ENCODE results near the gene CRYGN.

The CRYGN gene

DNA sequence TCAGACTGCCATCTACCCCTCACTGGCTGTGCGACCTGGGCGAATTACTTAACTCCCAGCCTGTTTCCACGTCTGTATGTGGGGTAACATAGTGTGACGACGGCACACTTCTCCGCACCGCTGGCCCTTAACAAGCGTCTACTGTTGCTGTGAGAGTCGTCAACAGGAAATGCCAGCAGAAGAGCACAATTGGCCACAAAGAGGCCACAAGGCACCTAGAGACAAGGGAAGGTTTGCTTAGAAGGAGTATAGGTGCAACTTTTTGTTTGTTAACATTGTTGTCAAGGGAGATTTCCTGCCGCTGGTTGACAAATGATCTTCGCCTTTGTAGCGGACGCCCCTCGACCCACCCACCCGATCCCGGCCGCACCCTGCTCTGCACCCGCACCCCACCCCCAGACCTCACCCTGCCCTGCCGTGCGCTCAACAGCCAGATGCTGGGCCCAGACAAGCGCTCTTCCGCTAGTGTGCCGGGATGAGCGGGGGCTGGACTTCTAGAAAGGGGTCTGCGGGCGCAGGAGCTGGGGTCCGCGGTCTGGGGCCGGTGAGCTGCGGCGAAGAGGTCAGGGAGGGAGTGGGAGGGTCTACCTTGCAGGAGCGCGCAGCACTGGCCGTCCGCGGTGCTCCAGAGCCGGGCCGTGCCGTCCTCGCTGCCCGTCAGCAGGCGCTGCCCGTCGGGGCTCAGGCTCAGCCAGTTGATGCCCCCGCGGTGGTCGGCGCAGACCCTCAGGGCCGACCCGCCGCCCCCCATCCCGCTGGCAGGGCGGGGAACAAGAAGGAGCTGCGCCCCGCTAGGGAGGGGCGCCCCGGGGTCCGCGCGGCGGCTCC lies 30.9 kb downstream of the CRYGN start:
- no peak for DNase-seq (ENCODE audit: extremely low read depth in 1 of 2, low read depth in 1 of 2)

DNA sequence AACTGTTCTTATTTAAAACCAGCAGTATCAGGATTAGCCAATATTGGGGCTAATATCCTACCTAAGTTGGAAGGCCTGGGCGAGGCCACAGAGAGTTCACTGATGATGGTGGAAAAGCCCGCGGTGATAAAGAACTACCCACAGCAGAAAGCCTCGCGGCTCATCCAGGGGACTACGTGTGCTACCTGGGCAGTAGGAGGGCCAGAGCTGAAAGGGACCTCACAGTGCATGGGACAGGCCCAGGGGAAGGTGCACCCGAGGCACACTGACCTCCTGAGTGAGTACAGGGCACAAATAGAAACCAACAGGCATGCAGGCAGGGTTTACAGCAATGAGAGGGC lies 31.5 kb downstream of the CRYGN start:
- DNase-seq (ENCODE audit: extremely low read depth in 1 of 2, low read depth in 1 of 2) = no peak

DNA sequence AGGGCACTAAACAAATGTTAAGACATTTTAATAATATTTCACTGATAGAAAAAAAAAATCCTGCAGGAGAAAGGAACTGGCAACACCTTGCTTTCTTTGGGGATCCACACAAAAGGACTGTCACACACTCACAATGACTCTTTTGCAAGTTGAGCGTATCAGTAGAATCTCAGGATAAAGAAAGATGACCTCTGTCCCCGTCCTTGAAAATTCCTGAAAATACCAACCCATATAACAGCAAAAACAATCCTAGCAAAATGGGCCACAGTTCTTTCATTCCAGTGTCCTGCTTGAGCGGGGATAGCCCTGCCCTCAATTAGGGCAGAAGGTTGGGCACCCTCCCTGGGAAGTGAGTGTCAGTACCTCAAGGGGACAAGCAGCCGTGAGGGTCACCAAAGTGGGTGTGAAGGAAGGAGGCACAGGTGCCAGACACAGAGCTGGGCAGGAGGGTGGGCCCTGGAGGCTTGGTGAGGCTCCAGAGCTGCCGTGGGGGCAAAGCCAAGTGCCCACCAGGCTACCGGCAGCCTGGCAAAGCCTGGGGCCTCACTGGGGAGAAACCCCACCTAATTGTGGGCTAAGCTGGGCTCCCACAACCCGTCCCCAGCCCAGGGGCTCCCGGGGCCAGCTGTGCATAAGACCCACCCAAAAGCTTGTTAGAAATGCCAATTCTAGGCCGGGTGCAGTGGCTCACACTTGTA lies 32.9 kb downstream of the CRYGN start:
- no peak for DNase-seq (ENCODE audit: extremely low read depth in 1 of 2, low read depth in 1 of 2)

DNA sequence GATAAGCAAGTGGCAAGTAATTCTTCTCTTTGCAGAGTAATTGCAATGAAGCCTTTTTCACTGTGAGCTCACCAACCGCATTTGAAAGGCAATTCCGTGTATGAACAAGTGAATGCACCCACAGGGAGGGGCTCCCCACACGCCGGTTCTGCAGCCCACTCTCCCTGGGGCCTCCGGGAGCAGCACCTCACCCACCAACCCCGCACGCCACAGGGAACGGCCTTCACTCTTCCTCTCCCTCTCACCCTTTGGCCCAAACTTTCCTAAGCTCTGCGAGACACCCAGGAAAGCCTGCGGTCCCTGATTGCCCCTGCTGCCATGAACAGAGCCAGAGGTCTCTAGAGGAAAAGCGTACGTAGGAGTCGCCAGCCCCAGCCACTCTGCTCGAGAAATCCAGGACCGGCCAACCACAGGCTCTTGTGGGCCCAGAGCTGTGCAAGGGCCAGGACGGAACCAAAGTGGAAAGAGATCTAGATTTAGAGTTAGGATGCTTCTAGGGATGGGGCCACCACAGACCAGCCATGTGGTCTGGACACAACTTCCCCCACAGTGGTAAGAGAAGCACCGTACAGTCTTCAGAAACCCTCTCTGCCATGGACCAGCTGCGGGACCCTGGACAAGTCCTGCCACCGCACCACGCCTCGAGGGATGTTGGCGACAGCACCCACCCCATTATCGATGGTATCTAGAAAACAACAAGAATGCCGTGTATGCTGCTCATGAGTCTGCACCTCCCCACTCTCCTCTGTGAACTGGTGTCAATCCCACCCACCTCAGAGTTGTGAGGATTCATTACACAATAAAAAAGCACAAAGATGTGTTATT lies 33.7 kb downstream of the CRYGN start:
- no peak for DNase-seq (ENCODE audit: extremely low read depth in 1 of 2, low read depth in 1 of 2)

DNA sequence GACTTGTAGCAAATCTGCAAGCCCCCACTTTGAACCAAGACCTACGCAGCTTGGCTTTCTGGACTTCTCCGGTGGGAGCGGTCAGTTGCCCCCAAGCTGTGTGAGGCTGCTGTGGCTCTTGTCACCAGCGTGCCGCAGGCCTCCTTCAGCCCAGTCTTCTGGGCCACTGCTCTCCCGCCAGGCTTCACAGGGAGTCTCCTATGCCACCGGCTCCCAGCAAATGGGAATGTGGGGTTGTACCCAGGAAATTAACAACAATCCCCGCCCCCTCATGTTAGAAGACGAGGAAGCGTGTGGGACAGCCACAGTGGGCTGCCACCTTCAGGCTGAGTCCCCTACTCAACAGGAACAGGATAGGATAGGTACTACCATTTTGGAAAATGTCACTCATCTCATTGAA lies 34.4 kb downstream of the CRYGN start:
- DNase-seq (ENCODE audit: extremely low read depth in 1 of 2, low read depth in 1 of 2) = no peak

DNA sequence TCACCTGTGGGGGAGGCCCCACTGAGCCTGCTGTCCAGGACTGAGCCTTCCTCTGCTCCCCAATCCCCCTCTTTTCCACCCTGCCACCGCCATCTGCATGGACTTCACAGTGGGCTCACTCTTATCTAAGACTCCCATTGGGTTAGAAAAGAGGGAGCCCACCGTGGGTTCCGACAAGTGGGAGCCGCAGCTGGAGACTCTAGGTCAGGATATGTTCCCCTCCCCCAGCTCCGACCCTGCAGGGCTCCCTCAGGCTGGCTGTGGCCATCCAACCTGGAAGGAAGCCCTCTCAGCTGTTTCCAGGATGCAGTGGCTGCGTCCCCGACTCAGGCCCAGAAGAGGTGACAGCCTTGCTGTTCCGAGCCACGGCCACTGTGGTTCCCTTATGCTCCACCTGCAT lies 34.9 kb downstream of the CRYGN start:
- DNase-seq (ENCODE audit: extremely low read depth in 1 of 2, low read depth in 1 of 2) = no peak

DNA sequence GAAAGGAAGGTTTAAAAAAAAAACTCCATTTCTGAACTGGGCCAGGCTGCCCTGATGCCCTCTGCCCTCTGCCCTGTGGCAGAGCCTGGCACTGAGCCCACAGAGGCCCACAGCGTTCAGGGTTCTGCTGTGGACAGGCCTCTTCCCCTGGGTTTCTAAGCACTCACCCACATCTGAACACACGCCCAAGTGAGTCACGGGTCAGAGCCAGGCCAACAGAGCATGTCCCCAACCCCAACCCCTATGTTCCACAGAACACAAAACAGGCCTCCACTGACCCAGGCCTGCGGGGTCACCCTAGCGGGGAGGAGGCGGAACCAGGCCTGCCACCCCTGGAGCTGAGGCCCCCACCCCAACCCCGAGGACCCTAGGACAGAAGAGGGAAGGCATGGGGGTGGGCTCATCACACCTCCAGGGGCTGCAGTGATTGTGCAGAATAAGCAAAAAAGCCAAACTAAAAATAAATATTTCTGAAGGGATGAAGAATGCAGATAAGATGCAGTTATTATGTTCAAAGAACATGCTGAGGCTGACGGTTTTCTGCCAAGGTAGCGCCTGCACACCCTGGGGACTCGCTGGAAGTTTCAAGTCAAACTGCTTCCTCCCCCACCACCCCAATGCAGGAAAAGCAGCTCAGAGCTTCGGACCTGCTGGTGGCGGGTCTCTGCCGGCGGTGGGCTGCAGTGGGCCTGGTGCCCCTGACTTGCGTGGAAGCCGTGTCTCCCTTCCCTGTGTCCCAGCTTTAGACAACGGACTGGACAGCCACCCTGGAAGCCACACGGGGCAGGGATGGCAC lies 35.5 kb downstream of the CRYGN start:
- DNase-seq (ENCODE audit: extremely low read depth in 1 of 2, low read depth in 1 of 2) = no peak

DNA sequence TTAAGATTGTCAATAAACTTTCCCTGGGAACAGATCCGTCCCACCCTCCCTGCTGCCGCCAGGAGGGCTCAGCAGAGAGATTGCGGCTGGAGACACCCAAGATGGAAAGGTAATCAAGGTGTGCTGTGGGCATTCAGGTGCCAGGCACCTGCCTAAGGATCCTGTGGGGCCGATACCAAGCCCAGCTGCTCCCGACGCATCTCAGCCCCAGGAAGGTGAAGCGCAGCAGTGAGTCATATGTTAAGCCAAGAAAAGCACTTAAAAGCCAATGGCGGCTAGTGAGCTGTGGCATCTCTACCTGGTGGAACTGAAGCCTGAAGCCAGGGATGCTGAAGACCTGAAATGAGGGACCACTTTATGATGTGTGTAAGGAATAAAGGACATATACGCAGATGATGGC lies 36.2 kb downstream of the CRYGN start:
- no peak for DNase-seq (ENCODE audit: extremely low read depth in 1 of 2, low read depth in 1 of 2)

DNA sequence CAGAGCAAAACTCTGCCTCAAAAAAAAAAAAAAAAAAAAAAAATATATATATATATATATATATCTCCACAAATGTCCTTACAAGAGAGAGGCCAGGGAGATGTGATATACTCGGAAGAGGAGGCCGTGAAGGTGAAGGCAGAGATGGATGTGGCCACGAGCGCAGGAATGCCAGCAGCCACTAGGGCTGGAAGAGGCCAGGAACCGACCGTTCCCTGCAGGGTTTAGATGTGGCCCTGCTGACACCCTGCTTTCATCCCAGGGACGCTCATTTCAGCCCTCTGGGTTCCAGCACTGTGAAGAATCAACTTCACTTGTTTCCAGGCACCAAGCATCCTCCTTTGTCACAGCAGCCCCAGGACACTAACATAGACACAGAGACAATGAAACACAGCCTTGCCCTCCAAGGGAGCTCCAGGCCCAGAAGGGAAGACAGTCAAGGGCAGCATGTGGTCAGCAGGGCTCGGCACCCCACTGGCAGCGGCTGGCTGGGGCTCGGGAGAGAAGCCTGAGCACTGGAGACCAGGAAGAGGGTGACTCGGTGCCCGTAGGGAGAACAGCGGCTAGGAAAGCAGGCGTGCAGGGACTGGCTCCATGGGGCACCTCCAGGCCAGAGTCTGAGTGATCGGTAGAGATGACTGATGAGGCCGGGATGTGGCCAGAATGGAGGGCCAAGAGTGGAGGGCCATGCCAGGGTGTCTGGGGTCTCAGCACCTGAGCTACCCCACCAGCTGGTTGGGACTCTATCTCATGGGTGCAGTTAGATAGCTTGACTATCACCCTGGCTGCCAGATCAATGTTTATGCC lies 37.7 kb downstream of the CRYGN start:
- no peak for DNase-seq (ENCODE audit: extremely low read depth in 1 of 2, low read depth in 1 of 2)

DNA sequence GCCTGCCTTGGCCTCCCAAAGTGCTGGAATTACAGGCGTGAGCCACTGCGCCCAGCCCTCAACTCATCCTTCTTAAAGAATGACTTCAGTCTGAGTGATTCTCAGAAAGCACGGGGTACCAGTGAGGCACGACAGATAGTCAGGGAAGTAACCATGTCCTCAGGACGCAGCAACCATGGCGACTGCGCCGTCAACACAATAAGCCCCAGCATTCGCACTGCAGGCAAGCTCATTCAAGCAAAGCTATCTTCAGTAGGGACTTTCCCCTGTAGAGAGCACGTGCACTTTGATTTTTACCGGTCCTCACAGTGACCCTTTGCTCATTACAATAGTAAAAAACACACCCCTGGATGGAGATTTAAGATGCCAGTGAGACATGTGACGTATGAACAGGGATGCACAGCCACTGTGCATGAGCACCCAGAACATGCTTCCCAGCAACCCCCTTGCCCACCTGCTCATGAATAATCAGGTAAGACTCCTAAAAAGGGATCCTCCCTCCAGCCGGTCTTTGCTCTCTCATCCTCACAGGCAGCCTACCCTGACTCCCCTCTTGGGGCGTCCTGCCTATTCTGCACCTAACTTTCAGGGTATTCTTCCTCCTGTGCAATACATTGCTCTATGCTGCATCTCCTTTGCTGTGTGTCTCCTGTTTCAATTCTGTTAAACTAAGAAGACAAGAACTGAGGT lies 39.2 kb downstream of the CRYGN start:
- no peak for DNase-seq (ENCODE audit: extremely low read depth in 1 of 2, low read depth in 1 of 2)

DNA sequence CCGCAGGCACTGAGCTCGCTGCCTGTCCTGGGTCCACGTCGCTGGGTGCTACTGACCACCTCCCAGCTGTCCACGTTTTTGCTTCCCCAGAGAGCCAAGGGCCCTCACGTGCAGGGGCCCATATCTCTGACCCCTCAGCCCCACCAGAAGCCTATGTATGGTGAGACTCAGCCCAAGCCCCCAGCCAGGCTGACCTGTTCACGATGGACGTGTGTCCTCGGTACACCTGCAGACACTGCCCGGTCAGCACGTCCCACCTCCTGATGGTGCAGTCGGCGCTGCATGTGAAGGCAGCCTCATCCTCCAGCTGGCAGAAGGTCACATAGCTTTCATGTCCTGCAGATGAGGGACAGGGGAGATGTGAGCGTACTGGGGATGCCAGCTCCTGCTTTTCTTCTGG lies 40.0 kb downstream of the CRYGN start:
- no peak for DNase-seq (ENCODE audit: extremely low read depth in 1 of 2, low read depth in 1 of 2)

DNA sequence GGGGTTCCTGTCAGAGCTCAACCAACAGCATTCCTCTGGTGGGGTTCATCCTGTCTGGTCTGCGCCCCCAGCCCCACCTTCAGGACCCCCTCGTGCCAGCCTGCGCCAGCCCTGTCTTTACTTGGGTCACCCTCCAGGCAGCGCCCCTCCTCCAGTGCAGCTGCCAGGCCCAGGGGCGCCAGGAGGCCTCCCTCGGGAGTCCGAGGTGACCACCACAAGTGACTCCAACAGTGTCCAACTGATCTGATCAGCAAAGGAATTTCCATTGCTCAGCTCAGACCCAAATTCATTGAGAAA lies 40.7 kb downstream of the CRYGN start:
- no peak for DNase-seq (ENCODE audit: extremely low read depth in 1 of 2, low read depth in 1 of 2)

DNA sequence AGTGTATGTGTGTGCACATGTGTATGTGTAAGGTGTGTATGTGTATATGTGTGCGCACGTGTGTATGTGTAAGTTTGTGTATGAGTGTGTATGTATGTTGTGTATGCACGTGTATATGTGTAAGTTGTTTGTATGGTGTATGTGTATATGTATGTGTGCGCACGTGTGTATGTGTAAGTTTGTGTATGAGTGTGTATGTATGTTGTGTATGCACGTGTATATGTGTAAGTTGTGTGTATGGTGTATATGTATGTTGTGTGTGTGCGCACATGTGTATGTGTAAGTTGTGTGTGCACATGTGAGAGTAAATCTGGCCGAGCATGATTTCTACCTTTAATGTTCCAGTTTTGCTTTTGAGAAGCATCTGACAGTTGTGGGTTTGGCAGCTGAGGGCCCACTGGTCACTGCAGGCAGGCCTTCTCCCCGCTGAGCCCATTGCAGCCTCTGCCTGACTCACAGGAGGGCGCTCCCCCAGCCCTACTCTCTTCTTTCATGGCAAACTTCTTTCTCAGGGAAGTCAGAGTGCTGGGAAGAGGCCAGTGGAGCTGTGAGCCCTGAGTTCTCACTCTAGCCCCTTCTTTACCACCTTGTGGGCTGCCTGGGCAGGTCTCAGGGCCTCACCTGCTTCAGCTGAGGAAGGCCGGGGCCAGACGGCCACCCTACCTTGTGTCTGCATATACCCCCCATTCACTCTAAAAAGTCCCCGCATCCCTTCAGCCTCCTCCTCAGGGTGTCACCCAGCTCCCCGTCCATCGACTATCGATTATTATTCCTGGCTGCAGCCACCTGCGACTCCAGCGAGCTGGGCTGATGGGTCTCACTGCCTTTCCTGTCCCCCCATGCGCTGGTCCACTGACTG lies 41.3 kb downstream of the CRYGN start:
- DNase-seq (ENCODE audit: extremely low read depth in 1 of 2, low read depth in 1 of 2) = no peak

DNA sequence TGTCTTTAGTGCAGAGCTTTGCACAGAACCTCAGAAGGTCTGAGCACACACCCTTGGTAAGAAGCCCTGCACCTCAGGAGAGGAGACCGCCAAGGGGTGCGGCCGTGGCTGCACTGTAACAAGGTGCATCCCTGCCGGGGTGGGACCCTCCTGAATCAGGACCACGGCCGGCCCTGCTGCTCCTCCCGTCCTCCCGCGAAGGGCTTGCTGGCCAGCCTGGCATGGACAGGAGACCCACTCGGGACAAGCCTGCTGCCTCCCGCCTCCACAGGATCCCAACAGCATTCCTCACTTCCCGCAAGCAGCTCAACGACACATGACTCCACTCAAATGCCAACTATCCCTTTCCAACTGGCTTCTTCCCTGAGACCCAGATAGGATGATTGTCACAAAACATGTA lies 42.9 kb downstream of the CRYGN start:
- no peak for DNase-seq (ENCODE audit: extremely low read depth in 1 of 2, low read depth in 1 of 2)

DNA sequence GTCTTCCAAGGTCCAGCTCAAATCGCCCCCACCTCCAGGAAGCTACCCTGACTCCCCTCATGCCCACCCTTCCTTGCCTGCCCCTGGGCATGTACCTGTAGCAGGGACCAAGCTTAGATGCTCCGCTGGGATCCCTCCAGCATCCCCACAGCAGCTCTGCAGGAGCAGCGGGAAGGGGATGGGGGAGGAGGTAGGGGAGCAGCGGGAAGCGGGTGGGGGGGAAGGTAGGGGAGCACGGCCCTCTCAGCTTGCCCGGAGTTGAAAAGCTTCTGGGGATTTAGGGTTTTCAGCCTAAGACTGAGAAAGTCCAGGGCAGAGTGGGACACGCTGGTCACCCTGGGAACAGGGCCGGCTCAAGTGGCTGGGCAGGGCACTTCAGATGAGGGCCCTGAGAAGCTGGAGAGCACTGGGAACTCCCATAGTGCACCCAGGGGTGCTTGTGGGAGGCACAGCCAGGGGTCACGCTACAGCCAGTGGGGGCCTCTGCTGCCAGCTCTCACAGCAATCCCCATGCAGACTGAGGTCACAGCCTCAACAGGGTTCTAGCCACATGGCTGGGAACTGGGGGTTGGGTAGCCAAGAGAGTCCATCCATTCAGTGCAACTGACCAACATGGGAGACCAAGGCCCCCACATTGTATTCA lies 43.5 kb downstream of the CRYGN start:
- DNase-seq (ENCODE audit: extremely low read depth in 1 of 2, low read depth in 1 of 2) = no peak

DNA sequence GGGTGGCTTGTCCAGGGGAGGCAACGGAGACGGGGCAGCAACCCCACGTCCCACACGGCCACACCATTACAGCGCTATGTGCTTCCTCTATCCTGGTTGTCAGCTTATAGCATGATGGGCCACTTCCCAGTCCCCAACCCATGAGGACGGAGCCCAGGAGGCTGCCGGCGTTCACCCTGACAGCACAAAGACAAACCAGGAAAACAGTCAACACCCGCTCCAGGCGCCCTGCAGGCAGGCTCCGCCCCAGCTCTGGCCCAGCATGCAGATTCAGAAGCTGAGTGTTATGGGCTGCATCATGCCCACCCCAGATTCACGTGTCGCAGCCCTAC lies 44.9 kb downstream of the CRYGN start:
- no peak for DNase-seq (ENCODE audit: extremely low read depth in 1 of 2, low read depth in 1 of 2)

DNA sequence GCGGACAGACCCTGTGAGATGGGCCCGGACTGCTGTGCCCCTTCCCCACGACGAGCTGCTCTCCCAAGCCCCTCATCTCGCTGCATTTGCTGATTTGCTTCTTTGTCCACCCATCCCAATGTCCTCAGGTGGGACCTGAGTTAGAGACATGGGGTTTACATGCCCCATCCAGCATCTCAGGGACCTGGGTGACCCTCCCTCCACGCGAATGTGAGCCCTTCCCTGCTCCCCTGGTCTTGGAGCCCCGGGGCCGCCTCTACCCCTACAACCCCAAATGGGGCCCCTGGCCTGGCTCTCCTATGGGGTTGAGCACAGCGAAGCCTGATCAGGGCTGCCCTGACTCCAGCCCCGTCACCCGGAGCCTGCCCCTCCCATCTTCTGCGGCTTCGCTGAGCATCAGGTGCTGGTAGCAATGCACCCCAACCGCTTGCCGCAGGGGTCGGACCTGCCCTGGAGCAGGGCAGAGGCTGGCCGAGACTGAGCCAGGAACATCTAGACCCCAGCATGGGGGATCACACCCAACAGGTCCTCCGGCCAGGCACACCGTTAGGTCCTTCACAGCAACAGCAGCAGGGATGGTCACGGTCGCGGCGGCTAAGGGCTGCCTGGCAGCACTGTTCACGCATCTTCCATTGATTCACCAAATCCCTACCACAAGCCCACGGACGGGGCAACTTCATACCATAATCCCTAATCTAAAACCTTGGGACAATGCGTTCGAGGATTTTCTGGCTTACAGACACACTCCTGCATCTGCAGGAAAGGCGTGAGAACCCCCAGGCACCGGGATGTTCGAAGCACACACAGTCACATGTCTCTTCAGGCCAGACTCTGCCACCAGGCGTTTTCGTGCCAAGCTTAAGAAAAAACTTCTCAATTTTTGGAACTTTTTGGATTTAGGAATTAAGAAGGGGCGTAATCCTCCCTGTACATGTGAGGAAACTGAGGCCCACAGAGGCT lies 45.6 kb downstream of the CRYGN start:
- DNase-seq (ENCODE audit: extremely low read depth in 1 of 2, low read depth in 1 of 2) = no peak
